Panc1 (cell line): Measurements from ENCODE around the gene SLC7A1. TPM values are rescaled to one million over a fixed set of nuclear protein-coding genes. Genes with fewer than 3 reads are reported as not detected.

ENCODE experiments used
- ATAC-seq: fragments of 200-7000 bp; cut with Tn5 transposase; 2 replicates; pipeline ENCODE4 v1.9.1; 2020; ENCODE audit warnings: mild to moderate bottlenecking, moderate library complexity
- BruUV-seq: library from RNA; stranded (reverse); fragments of 400-500 nt; replicated peaks from 2 replicates; lab custom pipeline; 2021; lab: Mats Ljungman, UMichigan
- CTCF ChIA-PET: fragments of 300-600 bp; sonication (Branson Sonifier 250); formaldehyde crosslinking; loops from one replicate; lab custom pipeline; 2022; ENCODE audit warnings: antibody characterized with exemption; lab: Charles Lee
- POLR2A ChIA-PET: fragments of 300-600 bp; sonication (Branson Sonifier 250); formaldehyde crosslinking; loops from one replicate; lab custom pipeline; 2022; ENCODE audit warnings: antibody characterized with exemption; lab: Charles Lee
- DNase-seq: peaks from one replicate; pipeline ENCODE4 v3.0.0-alpha.2; 2010; ENCODE audit warnings: low read depth, low spot score
- H3K27ac ChIP-seq: 2 replicates; pipeline ENCODE4 v1.5.1; 2011; ENCODE audit warnings: mild to moderate bottlenecking, low read length, inconsistent platforms
- H3K27me3 ChIP-seq: fragments of 200-500 bp; sonication (Bioruptor generic); 2 replicates; pipeline ENCODE4 v1.6.0; 2014; ENCODE audit warnings: low read length, inconsistent platforms; ENCODE audit not compliant: control insufficient read depth, insufficient read depth
- H3K36me3 ChIP-seq: fragments of 200-500 bp; sonication (Bioruptor generic); 2 replicates; pipeline ENCODE4 v1.5.1; 2014; ENCODE audit warnings: inconsistent platforms, mild to moderate bottlenecking, low read length, moderate library complexity; ENCODE audit not compliant: control insufficient read depth, insufficient read depth
- H3K4me1 ChIP-seq: 2 replicates; pipeline ENCODE4 v1.5.1; 2011; ENCODE audit warnings: inconsistent platforms, mild to moderate bottlenecking, low read length, moderate library complexity; ENCODE audit not compliant: control insufficient read depth, insufficient read depth
- H3K4me3 ChIP-seq, 2 experiments: 2 replicates each; pipeline ENCODE4 v1.5.1; 2011 to 2012; ENCODE audit warnings: low read depth in 2 of 2, low read length in 2 of 2, mild to moderate bottlenecking in 2 of 2, inconsistent platforms in 1 of 2, moderate library complexity in 1 of 2
- H3K9me3 ChIP-seq: fragments of 200-500 bp; sonication (Bioruptor generic); 2 replicates; pipeline ENCODE4 v1.5.1; 2014; ENCODE audit warnings: low read depth, mild to moderate bottlenecking, inconsistent platforms, low read length, moderate library complexity; ENCODE audit not compliant: control insufficient read depth, insufficient read depth
- POLR2AphosphoS5 ChIP-seq: IDR thresholded peaks from 2 replicates; pipeline ENCODE4 v1.6.1; 2012; ENCODE audit warnings: mild to moderate bottlenecking, low read depth, low read length, moderate library complexity
- SIN3A ChIP-seq: IDR thresholded peaks from 2 replicates; pipeline ENCODE4 v1.6.1; 2012; ENCODE audit warnings: low read depth, mild to moderate bottlenecking, low read length, moderate library complexity, borderline replicate concordance; ENCODE audit not compliant: insufficient read depth
- TCF7L2 ChIP-seq: IDR thresholded peaks from 2 replicates; pipeline ENCODE4 v1.6.1; 2011; ENCODE audit warnings: mild to moderate bottlenecking, low read depth, low read length, inconsistent platforms
- in situ Hi-C: cut with HindIII; loops from 2 replicates; pipeline ENCODE4 v1.10.0; 2016; ENCODE audit warnings: low sequenced_read_pairs, low pct_unique_long_range_greater_than_20kb
- intact Hi-C: fragments of 100-400 bp; cut with micrococcal nuclease; formaldehyde crosslinking; loops from one replicate; pipeline ENCODE4 v1.10.0; 2022; ENCODE audit not compliant: unreplicated experiment
- total RNA-seq: library from RNA; stranded (reverse); gene quantifications from one replicate; pipeline ENCODE4 v1.2.1, GENCODE V29; 2021; ENCODE audit not compliant: unreplicated experiment
- TF ChIP-seq, protein P1 (sequence below): fragments of 450-650 bp; IDR thresholded peaks from 2 replicates; pipeline ENCODE4 v1.5.1; 2017; ENCODE audit warnings: mild to moderate bottlenecking
- TF ChIP-seq, protein P2 (sequence below), 2 experiments: IDR thresholded peaks; 2 replicates each; pipeline ENCODE4 v1.6.1; 2011 to 2012; ENCODE audit warnings: low read depth in 2 of 2, control low read depth in 1 of 2, low read length in 1 of 2, mild to moderate bottlenecking in 1 of 2, moderate library complexity in 1 of 2; ENCODE audit not compliant: insufficient read depth in 1 of 2

SLC7A1 gene
- total RNA-seq, 1 experiment from 2014 or later: 63.3 TPM

DNA sequence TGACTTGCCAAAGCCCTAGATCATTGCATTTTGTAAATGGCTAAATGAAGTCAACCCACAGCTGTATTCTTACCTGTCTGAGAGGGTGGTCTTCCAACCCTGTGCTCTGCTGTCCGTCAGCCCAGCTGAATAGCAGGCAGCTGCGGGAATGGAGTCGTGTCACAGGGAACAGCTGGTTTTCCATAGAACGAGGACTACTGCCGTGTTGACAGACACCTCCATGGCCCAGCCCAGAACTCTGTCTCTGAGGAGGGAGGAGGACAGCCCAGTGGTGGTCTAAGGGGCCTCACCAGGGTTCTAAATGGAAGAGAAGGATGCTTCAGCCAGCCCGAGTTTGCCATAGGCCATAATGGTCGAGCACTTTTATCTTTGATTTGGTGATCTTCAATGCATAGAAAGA is 110.7 kb downstream of the SLC7A1 start:
- H3K9me3 ChIP-seq: no peaks in the 10 kb centered on the region
- intact Hi-C loops: no loop called here
- H3K4me3 ChIP-seq: no peak overlapping the region
- no peaks in the 10 kb centered on the region for H3K4me1 ChIP-seq
- no peak for ATAC-seq
- BruUV-seq: no TSS peak
- H3K27me3 ChIP-seq: no peaks in the 10 kb centered on the region; the same call in none of the 2 replicates
- no peaks in the 10 kb centered on the region for H3K36me3 ChIP-seq
- in situ Hi-C loops: no loop called here
- no peak overlapping the region for H3K27ac ChIP-seq
- TF ChIP-seq TCF7L2: no peak
- TF ChIP-seq POLR2AphosphoS5: no peak
- TF ChIP-seq, protein P1, sequence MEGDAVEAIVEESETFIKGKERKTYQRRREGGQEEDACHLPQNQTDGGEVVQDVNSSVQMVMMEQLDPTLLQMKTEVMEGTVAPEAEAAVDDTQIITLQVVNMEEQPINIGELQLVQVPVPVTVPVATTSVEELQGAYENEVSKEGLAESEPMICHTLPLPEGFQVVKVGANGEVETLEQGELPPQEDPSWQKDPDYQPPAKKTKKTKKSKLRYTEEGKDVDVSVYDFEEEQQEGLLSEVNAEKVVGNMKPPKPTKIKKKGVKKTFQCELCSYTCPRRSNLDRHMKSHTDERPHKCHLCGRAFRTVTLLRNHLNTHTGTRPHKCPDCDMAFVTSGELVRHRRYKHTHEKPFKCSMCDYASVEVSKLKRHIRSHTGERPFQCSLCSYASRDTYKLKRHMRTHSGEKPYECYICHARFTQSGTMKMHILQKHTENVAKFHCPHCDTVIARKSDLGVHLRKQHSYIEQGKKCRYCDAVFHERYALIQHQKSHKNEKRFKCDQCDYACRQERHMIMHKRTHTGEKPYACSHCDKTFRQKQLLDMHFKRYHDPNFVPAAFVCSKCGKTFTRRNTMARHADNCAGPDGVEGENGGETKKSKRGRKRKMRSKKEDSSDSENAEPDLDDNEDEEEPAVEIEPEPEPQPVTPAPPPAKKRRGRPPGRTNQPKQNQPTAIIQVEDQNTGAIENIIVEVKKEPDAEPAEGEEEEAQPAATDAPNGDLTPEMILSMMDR: no peak
- TF ChIP-seq SIN3A: no peak
- TF ChIP-seq, protein P2, sequence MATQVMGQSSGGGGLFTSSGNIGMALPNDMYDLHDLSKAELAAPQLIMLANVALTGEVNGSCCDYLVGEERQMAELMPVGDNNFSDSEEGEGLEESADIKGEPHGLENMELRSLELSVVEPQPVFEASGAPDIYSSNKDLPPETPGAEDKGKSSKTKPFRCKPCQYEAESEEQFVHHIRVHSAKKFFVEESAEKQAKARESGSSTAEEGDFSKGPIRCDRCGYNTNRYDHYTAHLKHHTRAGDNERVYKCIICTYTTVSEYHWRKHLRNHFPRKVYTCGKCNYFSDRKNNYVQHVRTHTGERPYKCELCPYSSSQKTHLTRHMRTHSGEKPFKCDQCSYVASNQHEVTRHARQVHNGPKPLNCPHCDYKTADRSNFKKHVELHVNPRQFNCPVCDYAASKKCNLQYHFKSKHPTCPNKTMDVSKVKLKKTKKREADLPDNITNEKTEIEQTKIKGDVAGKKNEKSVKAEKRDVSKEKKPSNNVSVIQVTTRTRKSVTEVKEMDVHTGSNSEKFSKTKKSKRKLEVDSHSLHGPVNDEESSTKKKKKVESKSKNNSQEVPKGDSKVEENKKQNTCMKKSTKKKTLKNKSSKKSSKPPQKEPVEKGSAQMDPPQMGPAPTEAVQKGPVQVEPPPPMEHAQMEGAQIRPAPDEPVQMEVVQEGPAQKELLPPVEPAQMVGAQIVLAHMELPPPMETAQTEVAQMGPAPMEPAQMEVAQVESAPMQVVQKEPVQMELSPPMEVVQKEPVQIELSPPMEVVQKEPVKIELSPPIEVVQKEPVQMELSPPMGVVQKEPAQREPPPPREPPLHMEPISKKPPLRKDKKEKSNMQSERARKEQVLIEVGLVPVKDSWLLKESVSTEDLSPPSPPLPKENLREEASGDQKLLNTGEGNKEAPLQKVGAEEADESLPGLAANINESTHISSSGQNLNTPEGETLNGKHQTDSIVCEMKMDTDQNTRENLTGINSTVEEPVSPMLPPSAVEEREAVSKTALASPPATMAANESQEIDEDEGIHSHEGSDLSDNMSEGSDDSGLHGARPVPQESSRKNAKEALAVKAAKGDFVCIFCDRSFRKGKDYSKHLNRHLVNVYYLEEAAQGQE (IDR thresholded peaks at IDR 0.05; ENCODE audit: insufficient read depth in 1 of 2, low read depth in 2 of 2, low read length in 1 of 2): no peak
- CTCF ChIA-PET: interaction anchor here (0.6 kb wide), 1 partner anchor 297 kb away, joined by 6 read pairs; no protein-coding TSS in a partner anchor
- DNase-seq: no peak
- POLR2A ChIA-PET: no interaction called here

DNA sequence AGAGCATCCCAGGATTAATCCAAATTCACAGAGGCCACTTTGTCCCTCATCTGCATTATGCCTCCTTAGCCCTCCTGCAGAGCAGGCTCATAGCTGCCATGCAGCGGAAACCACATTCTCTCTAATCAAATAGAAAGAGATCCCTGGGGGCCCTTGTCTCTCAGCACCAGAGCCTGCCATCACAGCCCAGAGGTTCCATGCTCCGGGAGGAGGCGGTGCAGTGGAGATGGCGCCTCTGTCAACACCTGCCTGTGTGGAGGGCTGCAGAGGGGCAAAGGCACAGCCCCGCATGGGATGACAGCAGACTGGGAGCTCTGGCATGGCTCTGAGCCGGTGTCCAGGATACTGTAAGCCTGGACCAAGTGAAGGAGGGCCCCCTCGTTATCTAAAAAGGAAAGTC is 111.3 kb downstream of the SLC7A1 start:
- no peaks in the 10 kb centered on the region for H3K36me3 ChIP-seq
- intact Hi-C loops: no loop called here
- no peak overlapping the region for H3K27ac ChIP-seq
- H3K4me1 ChIP-seq: no peaks in the 10 kb centered on the region
- ChIA-PET POLR2A (no interaction called here), CTCF (interaction anchor here (0.6 kb wide), 1 partner anchor 297 kb away, joined by 6 read pairs; no protein-coding TSS in a partner anchor)
- no peaks in the 10 kb centered on the region; the same call in none of the 2 replicates for H3K27me3 ChIP-seq
- ATAC-seq: no peak
- no TSS peak for BruUV-seq
- in situ Hi-C loops: no loop called here
- no peaks in the 10 kb centered on the region for H3K9me3 ChIP-seq
- DNase-seq: no peak
- TF ChIP-seq, protein P2 (IDR thresholded peaks at IDR 0.05; ENCODE audit: insufficient read depth in 1 of 2, low read depth in 2 of 2, low read length in 1 of 2): no peak
- H3K4me3 ChIP-seq: no peak overlapping the region
